ENCODE measurements around the gene A1CF.
"Not testable (repeated sequence)": the region's sequence is repeated elsewhere in the genome, so short reads cannot be mapped to it uniquely, and the experiment has no call there.

A1CF gene, protein sequence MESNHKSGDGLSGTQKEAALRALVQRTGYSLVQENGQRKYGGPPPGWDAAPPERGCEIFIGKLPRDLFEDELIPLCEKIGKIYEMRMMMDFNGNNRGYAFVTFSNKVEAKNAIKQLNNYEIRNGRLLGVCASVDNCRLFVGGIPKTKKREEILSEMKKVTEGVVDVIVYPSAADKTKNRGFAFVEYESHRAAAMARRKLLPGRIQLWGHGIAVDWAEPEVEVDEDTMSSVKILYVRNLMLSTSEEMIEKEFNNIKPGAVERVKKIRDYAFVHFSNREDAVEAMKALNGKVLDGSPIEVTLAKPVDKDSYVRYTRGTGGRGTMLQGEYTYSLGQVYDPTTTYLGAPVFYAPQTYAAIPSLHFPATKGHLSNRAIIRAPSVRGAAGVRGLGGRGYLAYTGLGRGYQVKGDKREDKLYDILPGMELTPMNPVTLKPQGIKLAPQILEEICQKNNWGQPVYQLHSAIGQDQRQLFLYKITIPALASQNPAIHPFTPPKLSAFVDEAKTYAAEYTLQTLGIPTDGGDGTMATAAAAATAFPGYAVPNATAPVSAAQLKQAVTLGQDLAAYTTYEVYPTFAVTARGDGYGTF

DNA sequence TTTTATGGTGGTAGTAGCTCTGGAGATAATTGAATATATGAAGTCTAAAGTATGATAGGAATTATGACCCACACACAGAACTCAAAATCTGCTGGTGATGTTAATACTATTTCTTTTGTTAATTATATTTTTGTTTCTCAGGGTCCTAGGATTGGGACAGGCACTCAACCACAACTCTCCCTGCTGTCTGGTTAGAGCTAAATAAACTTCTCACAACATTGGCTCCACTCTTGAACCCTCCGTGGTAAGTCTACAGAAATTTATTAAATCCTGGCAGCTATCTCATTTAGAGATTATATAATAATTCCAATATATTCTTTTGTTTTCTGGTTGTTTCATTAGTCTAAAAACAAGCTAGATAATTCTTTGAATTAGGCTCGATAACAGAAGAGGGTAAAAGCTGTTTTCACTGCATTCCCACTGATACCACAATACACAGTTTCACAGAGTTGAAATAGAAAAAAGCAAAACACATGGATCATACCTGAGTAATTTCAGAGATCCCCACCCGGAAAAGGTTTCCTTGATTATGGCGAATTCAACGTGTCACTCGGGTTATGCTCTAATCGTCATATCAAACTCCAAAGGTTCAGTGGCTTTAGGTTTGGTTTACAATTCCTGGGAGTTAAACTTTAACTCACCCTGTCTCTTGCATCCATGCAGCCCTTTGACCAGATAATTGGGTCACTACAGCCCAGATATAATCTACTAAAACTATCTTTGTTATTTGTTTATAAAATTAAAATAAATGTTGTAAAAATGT is at the start of gene A1CF:
TSS of gene A1CF (minus strand) at position 531 of the 763 bp plus-strand sequence. CDS start 25,687 bp downstream, outside the sequence.
- H3K9me3 Mint-ChIP-seq: no peaks in the 10 kb centered on the region
- no peak within 1 kb of the TSS for H3K4me3 Mint-ChIP-seq
- H3K4me1 Mint-ChIP-seq: no peaks in the 10 kb centered on the region
- no peak for DNase-seq
- H3K27ac Mint-ChIP-seq: no peak within 1 kb of the TSS
- peaks cover 19% of the 10 kb centered on the region for H3K27me3 Mint-ChIP-seq
- ATAC-seq: no peak

DNA sequence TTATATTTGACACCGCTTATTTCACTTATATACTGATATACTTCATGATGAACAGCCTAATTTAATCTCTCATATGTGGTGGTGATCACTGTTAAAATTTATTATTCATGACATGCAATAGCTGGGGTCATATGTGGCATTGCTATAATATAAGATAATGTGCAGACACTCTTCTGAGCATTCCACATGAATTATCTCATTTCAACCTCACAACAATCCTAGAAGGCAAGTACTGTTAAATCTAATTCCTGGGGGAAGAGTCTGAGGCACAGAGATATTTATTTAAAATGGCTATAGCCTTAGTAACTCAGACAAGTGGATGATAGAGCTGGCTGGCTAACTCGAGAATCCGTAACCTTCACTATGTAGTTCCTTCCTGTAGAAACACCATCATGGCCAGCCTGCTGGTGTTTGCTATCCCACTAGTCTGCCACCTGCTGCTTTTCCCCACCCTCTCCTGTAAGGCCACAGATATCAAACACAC is 46.6 kb upstream of the A1CF start:
- Mint-ChIP-seq H3K9me3 (no peaks in the 10 kb centered on the region), H3K27me3 (peaks cover 16% of the 10 kb centered on the region), H3K4me3 (no peak overlapping the region), H3K4me1 (no peaks in the 10 kb centered on the region), H3K27ac (no peak overlapping the region)
- DNase-seq: no peak
- no peak for ATAC-seq

DNA sequence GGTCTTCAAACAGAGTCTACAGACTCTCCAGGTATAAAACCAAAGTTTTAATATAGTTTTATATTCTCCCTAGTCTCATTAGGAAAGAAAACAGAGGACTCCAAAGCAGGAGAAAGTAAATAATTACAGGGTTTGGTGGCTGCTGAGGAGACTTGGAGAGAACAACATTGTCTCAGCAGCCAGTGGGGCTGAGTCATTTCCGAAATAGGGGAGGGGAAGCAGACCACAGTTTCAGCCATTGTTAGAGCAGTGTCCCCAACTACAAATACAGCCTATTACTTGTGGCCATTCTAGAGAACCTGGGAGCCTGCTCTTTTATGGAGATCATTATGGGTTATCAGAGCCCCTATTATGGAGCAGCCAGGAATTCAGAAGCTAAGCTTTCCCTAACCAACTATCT is 44.2 kb upstream of the A1CF start:
- Mint-ChIP-seq H3K4me3 (no peak overlapping the region), H3K4me1 (no peaks in the 10 kb centered on the region), H3K27ac (no peak overlapping the region), H3K27me3 (peaks cover 5% of the 10 kb centered on the region), H3K9me3 (peaks cover under 1 to 3% of the 10 kb centered on the region in 2 donors)
- DNase-seq: no peak
- no peak for ATAC-seq

DNA sequence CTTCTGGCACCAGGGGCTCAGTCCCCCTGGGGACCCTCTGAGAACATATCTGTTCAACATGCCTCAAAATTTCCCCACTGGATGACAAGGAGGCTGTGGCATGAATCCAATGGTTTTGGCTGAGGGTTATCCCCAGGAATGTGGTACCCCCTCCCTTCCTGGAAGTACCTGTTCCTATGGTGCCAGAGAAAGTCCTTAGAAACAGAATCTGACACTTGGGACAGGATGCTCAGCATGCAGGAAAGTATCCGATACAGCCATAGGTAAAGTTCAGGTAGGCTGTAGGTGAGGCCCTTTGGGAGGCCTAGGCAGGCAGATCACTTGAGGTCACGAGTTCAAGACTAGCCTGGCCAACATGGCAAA is 42.7 kb upstream of the A1CF start:
- ATAC-seq (no peak), DNase-seq (no peak)
- no peaks in the 10 kb centered on the region for H3K4me1 Mint-ChIP-seq
- H3K27me3 Mint-ChIP-seq: no peaks in the 10 kb centered on the region
- no peak overlapping the region for H3K4me3 Mint-ChIP-seq
- H3K27ac Mint-ChIP-seq: no peak overlapping the region
- H3K9me3 Mint-ChIP-seq: peaks cover 10 to 16% of the 10 kb centered on the region in 2 donors

DNA sequence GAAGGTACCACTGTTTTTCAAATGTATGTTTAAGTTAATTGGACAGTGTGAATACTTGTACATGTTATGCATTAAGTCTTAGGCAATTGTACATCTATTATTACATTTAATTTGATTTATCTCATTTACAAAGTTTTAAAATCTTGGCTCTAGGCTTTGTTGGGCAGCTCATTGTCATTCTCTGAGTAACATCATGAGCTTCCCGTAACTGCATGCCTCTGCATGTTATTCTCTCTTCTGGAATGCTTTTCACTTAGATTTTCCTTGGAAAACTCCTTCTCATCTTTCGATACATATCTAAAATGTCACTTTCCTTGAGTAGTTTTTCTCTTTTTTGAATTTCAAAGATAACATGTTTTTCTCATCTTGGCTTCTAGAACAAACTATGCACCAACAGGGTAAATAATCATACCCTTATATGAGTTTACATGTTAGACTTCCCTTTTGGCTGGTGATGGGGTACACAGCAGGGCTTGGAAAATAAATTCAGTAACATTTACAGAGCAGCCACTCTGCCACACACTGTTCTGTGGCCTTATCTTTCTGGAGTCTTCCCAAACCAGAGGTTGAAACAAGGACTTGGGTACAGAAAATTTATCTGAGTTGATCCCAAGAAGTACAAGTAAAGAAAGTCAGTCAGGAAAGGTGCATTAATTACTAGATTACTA is 42.2 kb upstream of the A1CF start:
- no peak overlapping the region for H3K27ac Mint-ChIP-seq
- no peaks in the 10 kb centered on the region for H3K27me3 Mint-ChIP-seq
- DNase-seq (no peak), ATAC-seq (no peak)
- no peaks in the 10 kb centered on the region for H3K4me1 Mint-ChIP-seq
- peaks cover 10 to 19% of the 10 kb centered on the region in 2 donors for H3K9me3 Mint-ChIP-seq
- H3K4me3 Mint-ChIP-seq: no peak overlapping the region

DNA sequence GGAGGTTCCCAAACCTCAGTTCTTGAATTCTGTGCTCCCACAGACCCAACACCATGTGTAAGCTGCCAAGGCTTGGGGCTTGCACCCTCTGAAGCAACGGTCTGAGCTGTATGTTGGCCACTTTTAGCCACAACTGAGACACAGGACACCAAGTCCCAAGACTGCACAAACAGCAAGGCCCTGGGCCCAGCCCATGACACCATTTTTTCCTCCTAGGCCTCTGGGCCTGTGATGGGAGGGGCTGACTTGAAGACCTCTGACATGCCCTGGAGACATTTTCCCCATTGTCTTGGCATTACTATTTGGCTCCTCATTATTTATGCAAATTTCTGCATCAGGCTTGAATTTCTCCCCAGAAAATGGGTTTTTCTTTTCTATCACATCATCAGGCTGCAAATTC is 38.0 kb upstream of the A1CF start:
- ATAC-seq, H3K27me3 Mint-ChIP-seq, H3K4me1 Mint-ChIP-seq, DNase-seq, H3K4me3 Mint-ChIP-seq, H3K27ac Mint-ChIP-seq: not testable (repeated sequence)
- H3K9me3 Mint-ChIP-seq: peaks cover 16 to 23% of the 10 kb centered on the region in 2 donors

DNA sequence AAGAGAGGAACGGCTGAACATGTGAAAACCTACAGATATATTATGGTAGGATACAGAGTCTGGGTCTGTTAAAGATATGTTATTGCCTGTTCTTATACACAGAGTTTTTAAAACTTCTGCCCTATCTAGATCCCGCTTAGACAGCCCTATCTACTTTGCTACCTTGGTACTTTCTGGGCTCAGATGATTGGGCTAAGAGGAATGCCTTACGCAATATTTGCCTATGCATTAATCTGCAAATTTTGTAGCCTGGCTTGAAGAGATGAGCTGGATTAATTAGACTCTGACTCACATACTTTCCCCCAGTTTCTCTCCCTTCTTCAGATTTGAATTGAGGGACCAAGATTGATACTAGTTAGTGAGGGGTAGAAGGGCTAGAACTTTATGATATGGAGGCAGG is 33.6 kb upstream of the A1CF start:
- ATAC-seq (no peak), DNase-seq (no peak)

DNA sequence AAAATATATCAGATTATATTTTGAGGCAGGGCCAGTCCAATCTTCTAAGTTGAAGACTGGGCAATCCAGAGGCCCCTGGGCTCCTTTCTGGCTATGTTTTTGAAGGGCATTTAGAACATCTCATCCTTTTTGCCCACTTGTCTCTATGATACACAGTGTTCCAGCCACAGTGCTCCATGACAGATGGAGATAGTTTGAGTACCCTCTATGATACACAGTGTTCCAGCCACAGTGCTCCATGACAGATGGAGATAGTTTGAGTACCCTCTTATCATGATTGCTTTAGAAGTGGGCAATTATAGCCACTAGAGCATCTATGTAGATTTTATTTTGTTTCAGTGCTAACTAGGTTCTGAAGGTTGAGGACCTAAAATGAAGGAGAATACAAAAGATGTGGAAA is 33.1 kb upstream of the A1CF start:
- Mint-ChIP-seq H3K27ac (no peak overlapping the region), H3K9me3 (peaks cover 6 to 9% of the 10 kb centered on the region in 2 donors), H3K4me1 (no peaks in the 10 kb centered on the region), H3K4me3 (no peak overlapping the region), H3K27me3 (peaks cover 7% of the 10 kb centered on the region)
- DNase-seq (no peak), ATAC-seq (no peak)

More for the DNA sequence above, 33.6 kb upstream of the A1CF start:
- peaks cover 7% of the 10 kb centered on the region for H3K27me3 Mint-ChIP-seq
- no peak overlapping the region for H3K27ac Mint-ChIP-seq
- no peak overlapping the region for H3K4me3 Mint-ChIP-seq
- H3K9me3 Mint-ChIP-seq: peaks cover 9 to 14% of the 10 kb centered on the region in 2 donors
- no peaks in the 10 kb centered on the region for H3K4me1 Mint-ChIP-seq

DNA sequence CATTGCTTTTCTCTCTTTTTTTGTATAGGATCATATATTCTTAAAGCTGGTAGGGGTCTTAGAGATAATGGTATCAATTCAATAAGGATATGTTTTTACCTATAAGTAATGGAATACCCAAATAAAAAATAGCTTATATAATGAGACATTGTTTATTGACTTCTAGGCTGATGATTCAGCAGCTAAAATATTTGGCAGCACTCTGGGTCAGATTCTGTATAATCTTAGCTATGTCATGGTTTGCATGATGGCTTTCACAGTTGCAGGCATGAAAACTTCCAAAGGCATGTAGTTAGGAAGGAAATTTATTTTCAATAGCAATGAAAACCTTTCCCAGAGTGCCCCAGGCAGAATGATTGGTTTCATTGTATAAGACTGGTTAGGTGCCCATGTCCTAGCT is 32.1 kb upstream of the A1CF start:
- H3K27ac Mint-ChIP-seq: no peak overlapping the region
- no peaks in the 10 kb centered on the region for H3K4me1 Mint-ChIP-seq
- peaks cover 7% of the 10 kb centered on the region for H3K27me3 Mint-ChIP-seq
- ATAC-seq: no peak
- no peak for DNase-seq
- H3K9me3 Mint-ChIP-seq: peaks cover 2 to 6% of the 10 kb centered on the region in 2 donors
- no peak overlapping the region for H3K4me3 Mint-ChIP-seq

DNA sequence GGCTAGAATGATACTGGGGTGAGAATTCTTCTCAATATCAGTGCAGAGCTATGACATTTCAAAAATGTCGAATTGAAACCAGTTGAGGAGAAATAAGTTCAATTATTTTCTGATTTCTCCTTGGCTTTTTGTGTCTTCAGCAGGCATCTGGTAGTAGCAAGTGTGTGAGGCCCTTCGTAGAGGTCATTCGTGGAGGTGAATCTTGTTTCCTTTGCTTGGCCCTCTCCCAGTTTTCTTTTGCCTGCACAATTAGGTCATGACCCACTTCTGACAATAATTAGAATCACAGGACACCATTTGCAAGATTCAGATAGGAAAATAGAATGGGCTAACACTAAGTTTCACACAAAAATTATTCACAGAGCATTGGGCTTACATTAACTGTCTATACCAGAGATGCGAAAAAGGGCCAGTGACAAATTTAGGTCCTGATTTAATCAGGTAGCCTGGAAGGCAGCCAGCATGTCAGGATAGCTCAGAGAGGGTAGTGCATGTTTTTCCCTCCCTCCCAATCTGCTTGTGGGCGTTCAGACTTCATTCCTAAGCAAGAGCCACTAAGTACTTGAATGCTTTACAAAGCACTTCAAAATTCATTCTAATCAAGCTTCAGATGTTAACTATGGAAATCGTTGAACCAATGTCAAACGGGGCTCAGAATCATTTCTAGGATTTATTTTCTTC is 24.0 kb upstream of the A1CF start:
- peaks cover 0 to 7% of the 10 kb centered on the region in 2 donors for H3K9me3 Mint-ChIP-seq
- no peak overlapping the region for H3K4me3 Mint-ChIP-seq
- ATAC-seq (no peak), DNase-seq (no peak)
- no peaks in the 10 kb centered on the region for H3K27me3 Mint-ChIP-seq
- no peaks in the 10 kb centered on the region for H3K4me1 Mint-ChIP-seq
- H3K27ac Mint-ChIP-seq: no peak overlapping the region

DNA sequence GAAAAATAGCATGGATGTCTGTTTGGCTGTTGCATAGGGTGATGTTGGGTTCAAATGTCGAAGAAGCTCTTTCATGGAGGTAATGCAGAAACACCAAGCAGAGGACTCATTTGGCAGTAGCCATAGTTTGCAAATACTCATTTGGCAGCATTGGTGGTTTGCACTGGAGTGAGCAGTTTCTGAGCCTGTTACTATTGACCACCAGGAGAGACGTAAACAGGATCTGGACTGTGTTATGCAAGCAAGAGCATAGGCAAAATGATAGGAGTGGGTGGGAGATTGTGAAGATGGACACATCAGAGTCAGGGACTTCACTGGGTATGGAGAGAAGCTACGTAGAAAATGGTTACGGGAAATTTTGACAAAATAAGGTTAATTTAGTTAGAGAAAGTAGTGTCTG is 22.9 kb upstream of the A1CF start:
- no peaks in the 10 kb centered on the region for H3K4me1 Mint-ChIP-seq
- H3K27me3 Mint-ChIP-seq: no peaks in the 10 kb centered on the region
- no peak overlapping the region for H3K27ac Mint-ChIP-seq
- ATAC-seq (no peak), DNase-seq (no peak)
- H3K4me3 Mint-ChIP-seq: no peak overlapping the region
- peaks cover 0 to 7% of the 10 kb centered on the region in 2 donors for H3K9me3 Mint-ChIP-seq

DNA sequence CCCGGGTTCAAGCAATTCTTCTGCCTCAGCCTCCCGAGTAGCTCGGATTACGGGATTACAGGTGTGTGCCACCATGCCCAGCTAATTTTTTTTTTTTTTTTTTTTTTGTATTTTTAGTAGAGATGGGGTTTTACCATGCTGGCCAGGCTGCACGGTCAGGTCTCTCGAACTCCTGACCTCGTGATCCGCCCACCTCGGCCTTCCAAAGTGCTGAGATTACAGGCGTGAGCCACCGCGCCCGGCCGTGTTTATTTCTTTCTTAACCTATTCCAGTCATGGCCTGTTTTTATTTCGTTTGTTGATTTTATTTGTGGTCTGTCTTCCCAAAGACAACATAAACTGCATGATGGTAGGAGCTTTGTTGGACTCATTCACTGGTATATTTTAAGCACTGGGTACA is 20.4 kb upstream of the A1CF start:
- not testable (repeated sequence) for H3K4me3 Mint-ChIP-seq, ATAC-seq, H3K27ac Mint-ChIP-seq, DNase-seq, H3K4me1 Mint-ChIP-seq, H3K27me3 Mint-ChIP-seq, H3K9me3 Mint-ChIP-seq

DNA sequence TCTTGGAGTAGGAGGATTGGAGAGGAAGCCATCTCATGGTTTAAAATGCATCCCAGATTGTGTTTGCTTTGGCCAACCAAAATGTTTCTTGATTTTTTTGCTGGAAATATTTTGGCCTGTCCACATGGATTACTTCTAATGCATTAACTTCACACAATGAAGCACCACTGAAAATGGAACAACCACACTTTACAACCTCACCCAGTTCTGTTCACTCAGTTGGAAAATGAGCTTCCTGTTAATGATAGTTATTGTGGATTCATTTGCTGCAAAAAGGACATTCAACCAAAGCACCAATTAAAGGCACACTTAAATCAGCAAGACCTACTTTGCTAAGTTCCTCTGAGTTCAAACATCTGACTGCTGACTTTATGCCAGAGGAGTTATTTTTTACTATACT is 11.3 kb upstream of the A1CF start:
- H3K4me3 Mint-ChIP-seq: no peak overlapping the region
- no peak for DNase-seq

DNA sequence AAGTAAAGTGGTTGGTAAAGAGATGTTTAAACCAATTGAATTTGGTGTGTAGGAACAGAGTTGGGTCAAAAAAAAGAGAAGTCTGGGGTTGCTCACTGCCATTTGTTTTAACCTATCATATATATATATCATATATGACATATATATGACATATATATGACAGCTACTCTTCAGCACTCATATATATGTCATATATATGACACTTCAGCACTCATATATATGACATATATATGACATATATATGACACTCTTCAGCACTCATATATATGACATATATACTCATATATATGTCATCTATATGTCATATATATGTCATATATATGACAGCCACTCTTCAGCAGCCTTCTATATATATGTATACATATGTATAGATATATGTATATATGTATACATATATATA is 8.9 kb upstream of the A1CF start:
- no peaks in the 10 kb centered on the region for H3K4me1 Mint-ChIP-seq
- no peaks in the 10 kb centered on the region for H3K9me3 Mint-ChIP-seq
- H3K27me3 Mint-ChIP-seq: peaks cover 34% of the 10 kb centered on the region
- DNase-seq: no peak
- no peak overlapping the region for H3K27ac Mint-ChIP-seq
- H3K4me3 Mint-ChIP-seq: no peak overlapping the region
- ATAC-seq: no peak

More for the DNA sequence above, 11.3 kb upstream of the A1CF start:
- Mint-ChIP-seq H3K27ac (no peak overlapping the region), H3K4me1 (no peaks in the 10 kb centered on the region), H3K9me3 (no peaks in the 10 kb centered on the region), H3K27me3 (peaks cover 19% of the 10 kb centered on the region)
- ATAC-seq: no peak

DNA sequence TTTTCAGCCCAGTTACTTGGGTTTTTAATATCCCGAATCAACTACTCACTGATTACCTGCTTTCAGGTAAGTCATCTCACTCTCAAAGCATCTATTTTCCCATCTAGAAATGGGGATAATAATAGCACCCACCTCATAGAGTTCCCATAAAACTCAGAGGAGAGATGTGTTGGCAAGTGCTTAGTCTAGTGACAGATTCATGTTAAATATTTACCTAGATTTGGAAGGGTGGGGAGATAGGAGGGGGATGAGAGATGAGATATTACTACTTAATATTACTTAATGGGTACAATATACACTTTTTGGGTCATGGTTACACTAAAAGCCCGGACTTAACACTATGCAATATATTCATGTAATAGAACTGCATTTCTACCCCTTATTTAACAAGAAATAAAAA is 7.0 kb upstream of the A1CF start:
- no peak for DNase-seq
- ATAC-seq: no peak
- Mint-ChIP-seq H3K27me3 (peaks cover 36% of the 10 kb centered on the region), H3K4me1 (no peaks in the 10 kb centered on the region), H3K27ac (no peak overlapping the region), H3K9me3 (no peaks in the 10 kb centered on the region), H3K4me3 (no peak overlapping the region)

Data from stimulated activated naive CD8-positive, alpha-beta T cell treated with anti-CD3 and anti-CD28 coated beads, Interleukin-15, amount 100 ng/mL, for 72 hours (primary cell).